GM21737 (cell line): ENCODE results near the gene ESYT2.
"Not testable (repeated sequence)": the region's sequence is repeated elsewhere in the genome, so short reads cannot be mapped to it uniquely, and the experiment has no call there.

Source experiments
- ATAC-seq: cut with Tn5 transposase; IDR thresholded peaks from one replicate; pipeline ENCODE4 v1.9.1; 2021; ENCODE audit warnings: mild to moderate bottlenecking, moderate library complexity; ENCODE audit not compliant: unreplicated experiment

ESYT2 gene

GRCh38 chr7:158699341-158699740 lies 130.0 kb downstream of the ESYT2 start:
- no peak for ATAC-seq

- ATAC-seq = no peak
Measured at GRCh38 chr7:158698657-158699195, 130.6 kb downstream of the ESYT2 start.

GRCh38 chr7:158697597-158697996 lies 131.7 kb downstream of the ESYT2 start:
- not testable (repeated sequence) for ATAC-seq

- peak; percentile 63 for ATAC-seq
Measured at GRCh38 chr7:158695726-158696452, 133.4 kb downstream of the ESYT2 start.

- ATAC-seq = no peak
Measured at GRCh38 chr7:158695056-158695455, 134.3 kb downstream of the ESYT2 start.

- ATAC-seq = no peak
Measured at GRCh38 chr7:158694650-158695049, 134.7 kb downstream of the ESYT2 start.

- no peak for ATAC-seq
Measured at GRCh38 chr7:158689488-158689887, 139.8 kb downstream of the ESYT2 start.

- ATAC-seq = no peak
Measured at GRCh38 chr7:158687406-158687805, 141.9 kb downstream of the ESYT2 start.

- ATAC-seq = no peak
Measured at GRCh38 chr7:158685693-158686092, 143.6 kb downstream of the ESYT2 start.

GRCh38 chr7:158684329-158684728 lies 145.0 kb downstream of the ESYT2 start:
- no peak for ATAC-seq

- no peak for ATAC-seq
Measured at GRCh38 chr7:158683541-158683940, 145.8 kb downstream of the ESYT2 start.

GRCh38 chr7:158682456-158682855 lies 146.9 kb downstream of the ESYT2 start:
- no peak for ATAC-seq
